OCI-LY1 (cell line): Measurements from ENCODE around the gene ZBTB7A.

Experiments used
- H2AFZ ChIP-seq: fragments of 200-600 bp; sonication (generic), shearing (Covaris generic); 2 replicates; pipeline ENCODE4 v1.6.0; 2014; ENCODE audit warnings: antibody characterized with exemption, mild to moderate bottlenecking, low read length
- H3F3A ChIP-seq: fragments of 200-600 bp; sonication (generic), shearing (Covaris generic); 2 replicates; pipeline ENCODE4 v1.6.0; 2014; ENCODE audit warnings: mild to moderate bottlenecking, antibody characterized with exemption, low read length, moderate library complexity; ENCODE audit not compliant: insufficient read depth
- H3K27ac ChIP-seq: fragments of 200-600 bp; sonication (generic); 2 replicates; pipeline ENCODE4 v1.5.1; 2014; ENCODE audit warnings: low read length, mixed run types, mild to moderate bottlenecking, low read depth; ENCODE audit not compliant: poor library complexity, severe bottlenecking
- H3K27me3 ChIP-seq: fragments of 200-600 bp; sonication (generic); 2 replicates; pipeline ENCODE4 v1.6.0; 2014; ENCODE audit warnings: antibody characterized with exemption, mild to moderate bottlenecking, low read length, moderate library complexity; ENCODE audit not compliant: insufficient read depth
- H3K36me3 ChIP-seq: fragments of 200-600 bp; sonication (generic); 2 replicates; pipeline ENCODE4 v1.6.1; 2014; ENCODE audit warnings: mild to moderate bottlenecking, antibody characterized with exemption, low read length, moderate library complexity, mixed read lengths; ENCODE audit not compliant: insufficient read depth
- H3K4me1 ChIP-seq: fragments of 200-600 bp; sonication (generic); 2 replicates; pipeline ENCODE4 v1.5.1; 2014; ENCODE audit warnings: mild to moderate bottlenecking, low read length, moderate library complexity; ENCODE audit not compliant: insufficient read depth, severe bottlenecking
- H3K4me2 ChIP-seq: fragments of 200-600 bp; sonication (generic), shearing (Covaris generic); 2 replicates; pipeline ENCODE4 v1.6.1; 2014; ENCODE audit warnings: low read length
- H3K4me3 ChIP-seq: fragments of 200-600 bp; sonication (generic); 2 replicates; pipeline ENCODE4 v1.5.1; 2014; ENCODE audit warnings: low read length, low read depth, mild to moderate bottlenecking, mixed read lengths; ENCODE audit not compliant: poor library complexity, severe bottlenecking
- H3K79me2 ChIP-seq: fragments of 200-600 bp; shearing (Covaris generic); 2 replicates; pipeline ENCODE4 v1.6.1; 2016; ENCODE audit warnings: mixed run types, low read length, mixed read lengths; ENCODE audit not compliant: insufficient read depth
- H3K9ac ChIP-seq: fragments of 200-600 bp; sonication (generic), shearing (Covaris generic); 2 replicates; pipeline ENCODE4 v1.6.1; 2014; ENCODE audit warnings: mild to moderate bottlenecking, low read length, mixed read lengths
- H3K9me2 ChIP-seq: fragments of 200-600 bp; sonication (generic), shearing (Covaris generic); 2 replicates; pipeline ENCODE4 v1.6.1; 2014; ENCODE audit warnings: low read depth, mild to moderate bottlenecking, low read length, mixed read lengths
- H3K9me3 ChIP-seq: fragments of 200-600 bp; shearing (Covaris generic); 2 replicates; pipeline ENCODE4 v1.6.1; 2014; ENCODE audit warnings: low read length, mixed read lengths
- H4K20me1 ChIP-seq: fragments of 200-600 bp; sonication (generic), shearing (Covaris generic); 2 replicates; pipeline ENCODE4 v1.6.0; 2016; ENCODE audit warnings: mild to moderate bottlenecking, low read length; ENCODE audit not compliant: insufficient read depth
- EZH2 ChIP-seq: fragments of 200-600 bp; sonication (generic), shearing (Covaris generic); IDR thresholded peaks from 2 replicates; pipeline ENCODE4 v1.8.0; 2017; ENCODE audit warnings: borderline replicate concordance, mixed run types, mild to moderate bottlenecking, antibody characterized with exemption, low read length, moderate library complexity, mixed read lengths
- TF ChIP-seq, protein P1 (sequence below): fragments of 200-600 bp; sonication (generic), shearing (Covaris generic); IDR thresholded peaks from 2 replicates; pipeline ENCODE4 v1.5.1; 2017; ENCODE audit warnings: mild to moderate bottlenecking, antibody characterized with exemption, low read length, moderate library complexity, mixed read lengths

The ZBTB7A gene

DNA sequence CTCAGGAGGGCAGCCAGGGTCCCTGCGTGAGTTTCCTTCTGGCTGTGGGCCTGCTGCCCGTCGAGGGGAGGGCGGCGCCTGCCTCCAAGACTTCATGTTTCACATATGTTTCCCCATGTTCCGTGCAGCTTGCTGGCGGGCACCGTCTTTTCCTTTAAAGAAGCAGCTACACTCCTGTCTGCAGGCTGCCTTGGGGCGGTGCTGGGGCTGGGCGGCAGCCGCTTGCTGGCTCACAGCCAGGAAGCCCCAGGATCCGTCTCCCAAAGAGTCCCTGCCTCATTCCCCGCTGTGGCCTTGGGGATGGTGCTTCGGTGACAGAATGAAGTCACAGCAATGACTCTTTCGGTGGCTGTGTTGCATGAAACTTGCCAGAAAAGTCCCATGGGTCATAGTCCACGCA, 34.3 kb downstream of the ZBTB7A start:
- peaks cover 50% of the 10 kb centered on the region for H3K36me3 ChIP-seq

DNA sequence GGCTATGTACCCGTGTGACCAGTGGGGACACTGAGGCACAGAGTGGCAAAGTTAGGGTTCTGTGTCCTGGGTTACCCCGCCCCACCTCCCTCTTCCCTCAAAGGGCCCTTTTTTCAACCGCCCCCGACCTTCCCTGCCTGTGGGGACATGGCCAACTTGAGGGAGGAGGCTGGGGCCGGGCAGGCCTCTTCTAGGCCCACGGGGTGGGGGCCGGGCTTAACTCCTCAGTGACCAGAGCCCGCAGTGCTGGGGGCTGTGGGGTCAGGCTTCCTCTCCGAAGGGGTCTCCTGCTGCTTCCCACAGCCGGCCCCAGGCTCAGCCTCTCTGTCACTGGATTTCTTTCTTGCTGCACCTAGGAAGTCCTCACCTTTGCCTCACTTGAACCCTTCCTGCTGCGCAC, 35.3 kb downstream of the ZBTB7A start:
- H4K20me1 ChIP-seq = no peaks in the 10 kb centered on the region
- TF ChIP-seq, protein P1, sequence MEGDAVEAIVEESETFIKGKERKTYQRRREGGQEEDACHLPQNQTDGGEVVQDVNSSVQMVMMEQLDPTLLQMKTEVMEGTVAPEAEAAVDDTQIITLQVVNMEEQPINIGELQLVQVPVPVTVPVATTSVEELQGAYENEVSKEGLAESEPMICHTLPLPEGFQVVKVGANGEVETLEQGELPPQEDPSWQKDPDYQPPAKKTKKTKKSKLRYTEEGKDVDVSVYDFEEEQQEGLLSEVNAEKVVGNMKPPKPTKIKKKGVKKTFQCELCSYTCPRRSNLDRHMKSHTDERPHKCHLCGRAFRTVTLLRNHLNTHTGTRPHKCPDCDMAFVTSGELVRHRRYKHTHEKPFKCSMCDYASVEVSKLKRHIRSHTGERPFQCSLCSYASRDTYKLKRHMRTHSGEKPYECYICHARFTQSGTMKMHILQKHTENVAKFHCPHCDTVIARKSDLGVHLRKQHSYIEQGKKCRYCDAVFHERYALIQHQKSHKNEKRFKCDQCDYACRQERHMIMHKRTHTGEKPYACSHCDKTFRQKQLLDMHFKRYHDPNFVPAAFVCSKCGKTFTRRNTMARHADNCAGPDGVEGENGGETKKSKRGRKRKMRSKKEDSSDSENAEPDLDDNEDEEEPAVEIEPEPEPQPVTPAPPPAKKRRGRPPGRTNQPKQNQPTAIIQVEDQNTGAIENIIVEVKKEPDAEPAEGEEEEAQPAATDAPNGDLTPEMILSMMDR = no peak
- TF ChIP-seq EZH2 = no peak
- H3K27me3 ChIP-seq = no peaks in the 10 kb centered on the region
- H3K79me2 ChIP-seq = no peaks in the 10 kb centered on the region
- H3K36me3 ChIP-seq = peaks cover 41% of the 10 kb centered on the region
- H3K9me3 ChIP-seq = no peaks in the 10 kb centered on the region
- no peaks in the 10 kb centered on the region for H3F3A ChIP-seq
- no peak overlapping the region for H3K9ac ChIP-seq
- H3K27ac ChIP-seq = no peak overlapping the region
- no peak overlapping the region for H3K4me2 ChIP-seq
- no peak overlapping the region for H2AFZ ChIP-seq
- no peaks in the 10 kb centered on the region for H3K4me1 ChIP-seq
- H3K9me2 ChIP-seq = no peaks in the 10 kb centered on the region
- H3K4me3 ChIP-seq = no peak overlapping the region

More for the DNA sequence above, 34.3 kb downstream of the ZBTB7A start:
- H4K20me1 ChIP-seq = no peaks in the 10 kb centered on the region
- H3K27ac ChIP-seq = no peak overlapping the region
- H3F3A ChIP-seq = no peaks in the 10 kb centered on the region
- no peaks in the 10 kb centered on the region for H3K9me3 ChIP-seq
- H3K9me2 ChIP-seq = no peaks in the 10 kb centered on the region
- TF ChIP-seq, protein P1 = no peak
- TF ChIP-seq EZH2 = no peak
- H3K4me1 ChIP-seq = no peaks in the 10 kb centered on the region
- H3K79me2 ChIP-seq = no peaks in the 10 kb centered on the region
- H3K9ac ChIP-seq = no peak overlapping the region
- H3K27me3 ChIP-seq = no peaks in the 10 kb centered on the region
- no peak overlapping the region for H2AFZ ChIP-seq
- no peak overlapping the region for H3K4me3 ChIP-seq
- H3K4me2 ChIP-seq = no peak overlapping the region

DNA sequence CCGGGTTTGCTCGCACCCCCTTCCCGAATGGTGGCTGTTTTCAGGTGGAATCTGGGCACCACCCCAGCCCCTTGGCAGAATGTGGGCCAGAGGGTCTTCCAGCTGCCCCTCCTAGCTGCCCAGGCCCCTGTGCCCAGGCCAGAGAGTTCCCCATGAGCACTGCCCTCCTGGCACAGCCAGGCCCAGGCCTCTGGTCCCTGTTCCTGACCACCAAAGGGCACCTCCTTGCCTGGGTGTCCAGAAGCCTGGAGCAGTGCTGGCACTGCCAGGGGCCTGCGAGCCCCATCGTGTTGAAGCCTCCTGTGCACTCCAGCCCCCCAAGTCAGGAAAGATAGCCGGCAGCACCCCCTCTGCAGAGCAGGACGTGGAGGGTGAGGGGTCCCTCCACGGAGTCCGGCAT, 35.7 kb downstream of the ZBTB7A start:
- no peak for TF ChIP-seq EZH2
- TF ChIP-seq, protein P1 = no peak
- Histone ChIP-seq H3K36me3 (peaks cover 39% of the 10 kb centered on the region), H3K27me3 (no peaks in the 10 kb centered on the region), H3K27ac (no peak overlapping the region), H3K9me2 (no peaks in the 10 kb centered on the region), H3K9ac (no peak overlapping the region), H3K4me1 (no peaks in the 10 kb centered on the region), H3K4me3 (no peak overlapping the region), H3K79me2 (no peaks in the 10 kb centered on the region), H3F3A (no peaks in the 10 kb centered on the region), H4K20me1 (no peaks in the 10 kb centered on the region), H3K4me2 (no peak overlapping the region), H3K9me3 (no peaks in the 10 kb centered on the region), H2AFZ (no peak overlapping the region)
